ENCODE results near the gene IGFBP3. TPM values are rescaled to one million over a fixed set of nuclear protein-coding genes. Genes with fewer than 3 reads are reported as not detected.

Gene IGFBP3
- total and polyA plus RNA-seq, 2 of the 13 experiments (the other 11 are each of a cell fraction or from before 2014, with no cell fraction given), result 57.5 TPM; not detected in 1

DNA sequence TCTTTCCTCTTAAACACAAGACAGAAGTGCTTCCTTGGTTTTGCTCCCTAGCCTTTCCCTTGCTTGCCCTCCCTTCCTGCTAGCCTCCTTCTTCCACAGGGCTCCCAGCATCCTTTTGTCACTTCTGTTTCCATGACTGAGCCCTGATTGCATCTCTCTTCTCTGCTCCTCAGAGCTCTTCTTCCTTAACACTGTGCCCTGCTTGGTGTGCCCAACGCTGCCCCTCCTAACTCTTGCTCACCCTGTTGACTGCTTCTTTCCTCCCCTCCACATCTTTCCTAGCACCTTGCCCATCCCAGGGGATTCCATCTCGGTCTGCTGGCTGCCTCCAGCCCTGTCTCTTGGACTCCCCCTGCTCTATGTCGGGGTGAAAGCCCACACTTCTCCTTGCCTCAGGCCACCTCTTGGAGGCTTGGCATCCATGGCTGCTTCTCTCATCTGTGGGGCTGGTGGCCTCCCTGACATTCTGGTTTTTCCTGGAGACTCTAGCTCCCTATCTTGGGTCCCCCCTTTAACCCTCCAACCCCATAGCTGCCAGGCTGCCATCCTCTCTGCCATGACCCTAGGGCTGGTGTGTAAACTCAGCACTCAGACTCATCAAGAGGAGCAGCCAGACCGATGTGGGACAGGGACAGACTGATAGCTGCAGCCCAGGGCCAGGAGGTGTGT, 26.9 kb downstream of the IGFBP3 start (continued):
- peak; percentile 65 for TF ChIP-seq HIVEP1 (CRISPR knock-in tag; IDR thresholded peaks at IDR 0.05)
- TF ChIP-seq ZNF431 (CRISPR knock-in tag; IDR thresholded peaks at IDR 0.05; ENCODE audit: borderline replicate concordance, low read depth), result peak; percentile 71
- TF ChIP-seq ZNF619 (CRISPR knock-in tag; IDR thresholded peaks at IDR 0.05), result peak; percentile 72; the same call in 1 of the 2 replicates
- TF ChIP-seq, protein P1, sequence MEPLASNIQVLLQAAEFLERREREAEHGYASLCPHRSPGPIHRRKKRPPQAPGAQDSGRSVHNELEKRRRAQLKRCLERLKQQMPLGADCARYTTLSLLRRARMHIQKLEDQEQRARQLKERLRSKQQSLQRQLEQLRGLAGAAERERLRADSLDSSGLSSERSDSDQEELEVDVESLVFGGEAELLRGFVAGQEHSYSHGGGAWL (CRISPR knock-in tag; IDR thresholded peaks at IDR 0.05), result peak; percentile 74; the same call in 1 of the 2 replicates
- no peak for TF ChIP-seq ZNF263 (CRISPR knock-in tag; IDR thresholded peaks at IDR 0.05)
- TF ChIP-seq LCORL (IDR thresholded peaks at IDR 0.05), result no peak
- TF ChIP-seq LCORL (CRISPR knock-in tag; IDR thresholded peaks at IDR 0.05), result no peak; the same call in 1 of the 2 replicates
- 0 out of 2 replicates have a peak, but pooled peaks have one; percentile 3 for TF ChIP-seq ZFP90 (CRISPR knock-in tag; IDR thresholded peaks at IDR 0.05; ENCODE audit: borderline replicate concordance)
- TF ChIP-seq HMGA1 (CRISPR knock-in tag; conservative IDR thresholded peaks at IDR 0.05), result no peak
- no peak for TF ChIP-seq RFX1 (IDR thresholded peaks at IDR 0.05)
- peak; percentile 51; the same call in 1 of the 2 replicates for TF ChIP-seq ZKSCAN5 (CRISPR knock-in tag; IDR thresholded peaks at IDR 0.05)
- TF ChIP-seq MAFF (IDR thresholded peaks at IDR 0.05; ENCODE audit: low read depth, low read length), result no peak
- no peak for TF ChIP-seq MYNN (CRISPR knock-in tag; IDR thresholded peaks at IDR 0.05; ENCODE audit: low read depth)
- TF ChIP-seq TEAD2 (CRISPR knock-in tag; IDR thresholded peaks at IDR 0.05), result no peak
- TF ChIP-seq, protein P2, sequence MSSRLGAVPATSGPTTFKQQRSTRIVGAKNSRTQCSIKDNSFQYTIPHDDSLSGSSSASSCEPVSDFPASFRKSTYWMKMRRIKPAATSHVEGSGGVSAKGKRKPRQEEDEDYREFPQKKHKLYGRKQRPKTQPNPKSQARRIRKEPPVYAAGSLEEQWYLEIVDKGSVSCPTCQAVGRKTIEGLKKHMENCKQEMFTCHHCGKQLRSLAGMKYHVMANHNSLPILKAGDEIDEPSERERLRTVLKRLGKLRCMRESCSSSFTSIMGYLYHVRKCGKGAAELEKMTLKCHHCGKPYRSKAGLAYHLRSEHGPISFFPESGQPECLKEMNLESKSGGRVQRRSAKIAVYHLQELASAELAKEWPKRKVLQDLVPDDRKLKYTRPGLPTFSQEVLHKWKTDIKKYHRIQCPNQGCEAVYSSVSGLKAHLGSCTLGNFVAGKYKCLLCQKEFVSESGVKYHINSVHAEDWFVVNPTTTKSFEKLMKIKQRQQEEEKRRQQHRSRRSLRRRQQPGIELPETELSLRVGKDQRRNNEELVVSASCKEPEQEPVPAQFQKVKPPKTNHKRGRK (CRISPR knock-in tag; IDR thresholded peaks at IDR 0.05), result no peak
- TF ChIP-seq SIN3B (IDR thresholded peaks at IDR 0.05; ENCODE audit: low read length), result no peak
- TF ChIP-seq U2AF1 (optimal IDR thresholded peaks at IDR 0.05; ENCODE audit: low read depth, low read length), result no peak
- TF ChIP-seq, protein P3, sequence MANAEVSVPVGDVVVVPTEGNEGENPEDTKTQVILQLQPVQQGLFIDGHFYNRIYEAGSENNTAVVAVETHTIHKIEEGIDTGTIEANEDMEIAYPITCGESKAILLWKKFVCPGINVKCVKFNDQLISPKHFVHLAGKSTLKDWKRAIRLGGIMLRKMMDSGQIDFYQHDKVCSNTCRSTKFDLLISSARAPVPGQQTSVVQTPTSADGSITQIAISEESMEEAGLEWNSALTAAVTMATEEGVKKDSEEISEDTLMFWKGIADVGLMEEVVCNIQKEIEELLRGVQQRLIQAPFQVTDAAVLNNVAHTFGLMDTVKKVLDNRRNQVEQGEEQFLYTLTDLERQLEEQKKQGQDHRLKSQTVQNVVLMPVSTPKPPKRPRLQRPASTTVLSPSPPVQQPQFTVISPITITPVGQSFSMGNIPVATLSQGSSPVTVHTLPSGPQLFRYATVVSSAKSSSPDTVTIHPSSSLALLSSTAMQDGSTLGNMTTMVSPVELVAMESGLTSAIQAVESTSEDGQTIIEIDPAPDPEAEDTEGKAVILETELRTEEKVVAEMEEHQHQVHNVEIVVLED (CRISPR knock-in tag; IDR thresholded peaks at IDR 0.05; ENCODE audit: borderline replicate concordance), result peak; percentile 2; the same call in 1 of the 2 replicates
- TF ChIP-seq, protein P4, sequence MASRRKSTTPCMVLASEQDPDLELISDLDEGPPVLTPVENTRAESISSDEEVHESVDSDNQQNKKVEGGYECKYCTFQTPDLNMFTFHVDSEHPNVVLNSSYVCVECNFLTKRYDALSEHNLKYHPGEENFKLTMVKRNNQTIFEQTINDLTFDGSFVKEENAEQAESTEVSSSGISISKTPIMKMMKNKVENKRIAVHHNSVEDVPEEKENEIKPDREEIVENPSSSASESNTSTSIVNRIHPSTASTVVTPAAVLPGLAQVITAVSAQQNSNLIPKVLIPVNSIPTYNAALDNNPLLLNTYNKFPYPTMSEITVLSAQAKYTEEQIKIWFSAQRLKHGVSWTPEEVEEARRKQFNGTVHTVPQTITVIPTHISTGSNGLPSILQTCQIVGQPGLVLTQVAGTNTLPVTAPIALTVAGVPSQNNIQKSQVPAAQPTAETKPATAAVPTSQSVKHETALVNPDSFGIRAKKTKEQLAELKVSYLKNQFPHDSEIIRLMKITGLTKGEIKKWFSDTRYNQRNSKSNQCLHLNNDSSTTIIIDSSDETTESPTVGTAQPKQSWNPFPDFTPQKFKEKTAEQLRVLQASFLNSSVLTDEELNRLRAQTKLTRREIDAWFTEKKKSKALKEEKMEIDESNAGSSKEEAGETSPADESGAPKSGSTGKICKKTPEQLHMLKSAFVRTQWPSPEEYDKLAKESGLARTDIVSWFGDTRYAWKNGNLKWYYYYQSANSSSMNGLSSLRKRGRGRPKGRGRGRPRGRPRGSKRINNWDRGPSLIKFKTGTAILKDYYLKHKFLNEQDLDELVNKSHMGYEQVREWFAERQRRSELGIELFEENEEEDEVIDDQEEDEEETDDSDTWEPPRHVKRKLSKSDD (CRISPR knock-in tag; IDR thresholded peaks at IDR 0.05; ENCODE audit: low read depth), result 0 out of 2 replicates have a peak, but pooled peaks have one; percentile 30
- TF ChIP-seq, protein P5, sequence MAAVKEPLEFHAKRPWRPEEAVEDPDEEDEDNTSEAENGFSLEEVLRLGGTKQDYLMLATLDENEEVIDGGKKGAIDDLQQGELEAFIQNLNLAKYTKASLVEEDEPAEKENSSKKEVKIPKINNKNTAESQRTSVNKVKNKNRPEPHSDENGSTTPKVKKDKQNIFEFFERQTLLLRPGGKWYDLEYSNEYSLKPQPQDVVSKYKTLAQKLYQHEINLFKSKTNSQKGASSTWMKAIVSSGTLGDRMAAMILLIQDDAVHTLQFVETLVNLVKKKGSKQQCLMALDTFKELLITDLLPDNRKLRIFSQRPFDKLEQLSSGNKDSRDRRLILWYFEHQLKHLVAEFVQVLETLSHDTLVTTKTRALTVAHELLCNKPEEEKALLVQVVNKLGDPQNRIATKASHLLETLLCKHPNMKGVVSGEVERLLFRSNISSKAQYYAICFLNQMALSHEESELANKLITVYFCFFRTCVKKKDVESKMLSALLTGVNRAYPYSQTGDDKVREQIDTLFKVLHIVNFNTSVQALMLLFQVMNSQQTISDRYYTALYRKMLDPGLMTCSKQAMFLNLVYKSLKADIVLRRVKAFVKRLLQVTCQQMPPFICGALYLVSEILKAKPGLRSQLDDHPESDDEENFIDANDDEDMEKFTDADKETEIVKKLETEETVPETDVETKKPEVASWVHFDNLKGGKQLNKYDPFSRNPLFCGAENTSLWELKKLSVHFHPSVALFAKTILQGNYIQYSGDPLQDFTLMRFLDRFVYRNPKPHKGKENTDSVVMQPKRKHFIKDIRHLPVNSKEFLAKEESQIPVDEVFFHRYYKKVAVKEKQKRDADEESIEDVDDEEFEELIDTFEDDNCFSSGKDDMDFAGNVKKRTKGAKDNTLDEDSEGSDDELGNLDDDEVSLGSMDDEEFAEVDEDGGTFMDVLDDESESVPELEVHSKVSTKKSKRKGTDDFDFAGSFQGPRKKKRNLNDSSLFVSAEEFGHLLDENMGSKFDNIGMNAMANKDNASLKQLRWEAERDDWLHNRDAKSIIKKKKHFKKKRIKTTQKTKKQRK (IDR thresholded peaks at IDR 0.05; ENCODE audit: low read length), result no peak
- no peak; the same call in 1 of the 2 replicates for TF ChIP-seq KAT8 (CRISPR knock-in tag; IDR thresholded peaks at IDR 0.05)

All from HepG2 (cell line).